ENCODE results near the gene NFIL3. TPM values are rescaled to one million over a fixed set of nuclear protein-coding genes. Genes with fewer than 3 reads are reported as not detected.

NFIL3 gene
- total RNA-seq, 1 donor from 2014 or later: 15.1 TPM

GRCh38 chr9:91415290-91415689, 8.3 kb downstream of the NFIL3 start:
- no peak overlapping the region for H3K4me3 ChIP-seq (ENCODE audit: low read length in 3 of 3)
- no peak overlapping the region for H3K27ac ChIP-seq (ENCODE audit: low read depth, low read length)
- H3K9ac ChIP-seq (ENCODE audit: low read depth in 1 of 3, low read length in 3 of 3): no peak overlapping the region
- no peaks in the 10 kb centered on the region for H3K27me3 ChIP-seq (ENCODE audit: control insufficient read depth in 3 of 3, insufficient read depth in 3 of 3, low read length in 3 of 3)
- H3K4me1 ChIP-seq (ENCODE audit: control insufficient read depth in 3 of 3, insufficient read depth in 3 of 3, low read length in 3 of 3): peaks cover 10 to 13% (median 11%) of the 10 kb centered on the region in 3 donors
- H3K9me3 ChIP-seq (ENCODE audit: control insufficient read depth in 3 of 3, low read length in 3 of 3): no peaks in the 10 kb centered on the region
- peaks cover 3 to 5% (median 4%) of the 10 kb centered on the region in 3 donors for H3K36me3 ChIP-seq (ENCODE audit: control insufficient read depth in 3 of 3, insufficient read depth in 3 of 3, low read length in 3 of 3)

GRCh38 chr9:91412941-91413340, 10.7 kb downstream of the NFIL3 start:
- no peaks in the 10 kb centered on the region for H3K9me3 ChIP-seq (ENCODE audit: control insufficient read depth in 3 of 3, low read length in 3 of 3)
- peaks cover 0 to 2% (median 0%) of the 10 kb centered on the region in 3 donors for H3K4me1 ChIP-seq (ENCODE audit: control insufficient read depth in 3 of 3, insufficient read depth in 3 of 3, low read length in 3 of 3)
- no peaks in the 10 kb centered on the region for H3K27me3 ChIP-seq (ENCODE audit: control insufficient read depth in 3 of 3, insufficient read depth in 3 of 3, low read length in 3 of 3)
- H3K4me3 ChIP-seq (ENCODE audit: low read length in 3 of 3): no peak overlapping the region
- H3K9ac ChIP-seq (ENCODE audit: low read depth in 1 of 3, low read length in 3 of 3): no peak overlapping the region
- H3K36me3 ChIP-seq (ENCODE audit: control insufficient read depth in 3 of 3, insufficient read depth in 3 of 3, low read length in 3 of 3): peaks cover 13 to 20% (median 18%) of the 10 kb centered on the region in 3 donors
- H3K27ac ChIP-seq (ENCODE audit: low read depth, low read length): no peak overlapping the region

GRCh38 chr9:91411096-91411771, 12.4 kb downstream of the NFIL3 start:
- H3K27me3 ChIP-seq (ENCODE audit: control insufficient read depth in 3 of 3, insufficient read depth in 3 of 3, low read length in 3 of 3): no peaks in the 10 kb centered on the region
- H3K4me3 ChIP-seq (ENCODE audit: low read length in 3 of 3): no peak overlapping the region
- H3K4me1 ChIP-seq (ENCODE audit: control insufficient read depth in 3 of 3, insufficient read depth in 3 of 3, low read length in 3 of 3): no peaks in the 10 kb centered on the region
- H3K36me3 ChIP-seq (ENCODE audit: control insufficient read depth in 3 of 3, insufficient read depth in 3 of 3, low read length in 3 of 3): peaks cover 18 to 20% (median 18%) of the 10 kb centered on the region in 3 donors
- H3K9ac ChIP-seq (ENCODE audit: low read depth in 1 of 3, low read length in 3 of 3): no peak overlapping the region
- no peak overlapping the region for H3K27ac ChIP-seq (ENCODE audit: low read depth, low read length)
- no peaks in the 10 kb centered on the region for H3K9me3 ChIP-seq (ENCODE audit: control insufficient read depth in 3 of 3, low read length in 3 of 3)

- H3K9me3 ChIP-seq (ENCODE audit: control insufficient read depth in 3 of 3, low read length in 3 of 3): no peaks in the 10 kb centered on the region
- no peak overlapping the region for H3K9ac ChIP-seq (ENCODE audit: low read depth in 1 of 3, low read length in 3 of 3)
- H3K4me1 ChIP-seq (ENCODE audit: control insufficient read depth in 3 of 3, insufficient read depth in 3 of 3, low read length in 3 of 3): no peaks in the 10 kb centered on the region
- H3K27ac ChIP-seq (ENCODE audit: low read depth, low read length): no peak overlapping the region
- no peaks in the 10 kb centered on the region for H3K27me3 ChIP-seq (ENCODE audit: control insufficient read depth in 3 of 3, insufficient read depth in 3 of 3, low read length in 3 of 3)
- H3K4me3 ChIP-seq (ENCODE audit: low read length in 3 of 3): no peak overlapping the region
- peaks cover 18 to 20% (median 18%) of the 10 kb centered on the region in 3 donors for H3K36me3 ChIP-seq (ENCODE audit: control insufficient read depth in 3 of 3, insufficient read depth in 3 of 3, low read length in 3 of 3)
Observed at GRCh38 chr9:91410161-91410560, 13.5 kb downstream of the NFIL3 start.

GRCh38 chr9:91408475-91408874, 15.2 kb downstream of the NFIL3 start:
- Histone ChIP-seq H3K4me1 (ENCODE audit: control insufficient read depth in 3 of 3, insufficient read depth in 3 of 3, low read length in 3 of 3) (no peaks in the 10 kb centered on the region), H3K36me3 (ENCODE audit: control insufficient read depth in 3 of 3, insufficient read depth in 3 of 3, low read length in 3 of 3) (peaks cover 18 to 20% (median 18%) of the 10 kb centered on the region in 3 donors), H3K4me3 (ENCODE audit: low read length in 3 of 3) (no peak overlapping the region), H3K9me3 (ENCODE audit: control insufficient read depth in 3 of 3, low read length in 3 of 3) (no peaks in the 10 kb centered on the region), H3K27me3 (ENCODE audit: control insufficient read depth in 3 of 3, insufficient read depth in 3 of 3, low read length in 3 of 3) (no peaks in the 10 kb centered on the region), H3K9ac (ENCODE audit: low read depth in 1 of 3, low read length in 3 of 3) (no peak overlapping the region), H3K27ac (ENCODE audit: low read depth, low read length) (no peak overlapping the region)

GRCh38 chr9:91407580-91408318, 15.9 kb downstream of the NFIL3 start:
- no peaks in the 10 kb centered on the region for H3K9me3 ChIP-seq (ENCODE audit: control insufficient read depth in 3 of 3, low read length in 3 of 3)
- no peak overlapping the region for H3K27ac ChIP-seq (ENCODE audit: low read depth, low read length)
- H3K4me1 ChIP-seq (ENCODE audit: control insufficient read depth in 3 of 3, insufficient read depth in 3 of 3, low read length in 3 of 3): no peaks in the 10 kb centered on the region
- H3K36me3 ChIP-seq (ENCODE audit: control insufficient read depth in 3 of 3, insufficient read depth in 3 of 3, low read length in 3 of 3): peaks cover 18 to 20% (median 18%) of the 10 kb centered on the region in 3 donors
- no peak overlapping the region for H3K9ac ChIP-seq (ENCODE audit: low read depth in 1 of 3, low read length in 3 of 3)
- no peak overlapping the region for H3K4me3 ChIP-seq (ENCODE audit: low read length in 3 of 3)
- no peaks in the 10 kb centered on the region for H3K27me3 ChIP-seq (ENCODE audit: control insufficient read depth in 3 of 3, insufficient read depth in 3 of 3, low read length in 3 of 3)

- Histone ChIP-seq H3K4me3 (ENCODE audit: low read length in 3 of 3) (no peak overlapping the region), H3K9me3 (ENCODE audit: control insufficient read depth in 3 of 3, low read length in 3 of 3) (no peaks in the 10 kb centered on the region), H3K27me3 (ENCODE audit: control insufficient read depth in 3 of 3, insufficient read depth in 3 of 3, low read length in 3 of 3) (no peaks in the 10 kb centered on the region), H3K27ac (ENCODE audit: low read depth, low read length) (no peak overlapping the region), H3K4me1 (ENCODE audit: control insufficient read depth in 3 of 3, insufficient read depth in 3 of 3, low read length in 3 of 3) (no peaks in the 10 kb centered on the region), H3K9ac (ENCODE audit: low read depth in 1 of 3, low read length in 3 of 3) (no peak overlapping the region), H3K36me3 (ENCODE audit: control insufficient read depth in 3 of 3, insufficient read depth in 3 of 3, low read length in 3 of 3) (peaks cover 17% of the 10 kb centered on the region in 3 donors)
Observed at GRCh38 chr9:91405343-91406077, 18.1 kb downstream of the NFIL3 start.

GRCh38 chr9:91403665-91404543, 19.7 kb downstream of the NFIL3 start:
- Histone ChIP-seq H3K27ac (ENCODE audit: low read depth, low read length) (no peak overlapping the region), H3K36me3 (ENCODE audit: control insufficient read depth in 3 of 3, insufficient read depth in 3 of 3, low read length in 3 of 3) (peaks cover under 1 to 5% (median under 1%) of the 10 kb centered on the region in 3 donors), H3K4me3 (ENCODE audit: low read length in 3 of 3) (no peak overlapping the region), H3K9me3 (ENCODE audit: control insufficient read depth in 3 of 3, low read length in 3 of 3) (no peaks in the 10 kb centered on the region), H3K4me1 (ENCODE audit: control insufficient read depth in 3 of 3, insufficient read depth in 3 of 3, low read length in 3 of 3) (no peaks in the 10 kb centered on the region), H3K9ac (ENCODE audit: low read depth in 1 of 3, low read length in 3 of 3) (no peak overlapping the region), H3K27me3 (ENCODE audit: control insufficient read depth in 3 of 3, insufficient read depth in 3 of 3, low read length in 3 of 3) (no peaks in the 10 kb centered on the region)

GRCh38 chr9:91398926-91399325, 24.7 kb downstream of the NFIL3 start:
- no peak overlapping the region for H3K4me3 ChIP-seq (ENCODE audit: low read length in 3 of 3)
- no peaks in the 10 kb centered on the region for H3K36me3 ChIP-seq (ENCODE audit: control insufficient read depth in 3 of 3, insufficient read depth in 3 of 3, low read length in 3 of 3)
- no peaks in the 10 kb centered on the region for H3K4me1 ChIP-seq (ENCODE audit: control insufficient read depth in 3 of 3, insufficient read depth in 3 of 3, low read length in 3 of 3)
- no peaks in the 10 kb centered on the region for H3K27me3 ChIP-seq (ENCODE audit: control insufficient read depth in 3 of 3, insufficient read depth in 3 of 3, low read length in 3 of 3)
- H3K27ac ChIP-seq (ENCODE audit: low read depth, low read length): no peak overlapping the region
- no peaks in the 10 kb centered on the region for H3K9me3 ChIP-seq (ENCODE audit: control insufficient read depth in 3 of 3, low read length in 3 of 3)
- no peak overlapping the region for H3K9ac ChIP-seq (ENCODE audit: low read depth in 1 of 3, low read length in 3 of 3)
